DMS53 (cell line): Measurements from ENCODE around the gene AKAIN1.

ENCODE experiments used
- DNase-seq: peaks from one replicate; lab custom pipeline; 2025; lab: John Stamatoyannopoulos, UW

AKAIN1 gene, protein sequence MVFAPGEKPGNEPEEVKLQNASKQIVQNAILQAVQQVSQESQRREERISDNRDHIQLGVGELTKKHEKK

DNA sequence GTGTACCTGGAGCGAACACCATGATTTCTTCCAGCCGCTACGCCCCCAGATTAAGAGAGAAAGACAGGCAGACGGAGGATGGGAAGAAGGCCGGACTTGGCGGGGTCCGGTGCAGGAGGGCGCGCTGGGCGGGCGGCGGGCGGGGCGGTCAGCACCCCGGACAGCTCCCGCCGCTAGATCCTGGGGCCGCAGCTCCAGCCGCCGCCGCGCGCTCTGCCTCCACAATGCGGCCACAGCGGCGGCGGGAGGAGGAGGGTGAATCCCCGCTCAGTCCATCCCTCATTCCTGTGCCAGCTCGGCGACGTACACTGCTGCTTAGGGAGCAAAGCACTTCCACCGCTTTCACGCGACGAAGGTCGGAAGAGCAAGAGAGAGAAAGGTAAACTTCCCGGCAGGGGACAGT lies at the start of gene AKAIN1:
AKAIN1 (minus strand) TSS at position 226 of the 403 bp plus-strand sequence; CDS start at position 22, 204 bp downstream.
- DNase-seq = peak; percentile 91

DNA sequence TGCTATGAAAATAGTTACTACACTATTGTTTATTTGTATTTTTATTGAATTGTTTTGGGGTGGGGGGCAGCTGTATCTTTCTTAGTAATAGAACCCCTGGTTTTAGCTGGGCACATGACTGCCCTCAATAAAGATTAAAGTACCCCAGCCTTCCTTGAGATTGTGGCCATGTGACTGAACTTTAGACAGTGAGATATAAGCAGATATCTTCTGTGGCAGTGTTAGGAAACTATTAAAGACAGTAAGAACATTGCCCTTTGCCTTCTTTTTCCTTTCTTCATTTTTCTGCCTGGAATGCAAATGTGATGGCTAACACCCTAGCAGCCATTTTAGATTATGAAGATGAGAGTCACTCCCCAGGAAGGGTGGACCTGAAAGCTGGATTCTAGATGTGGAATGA lies 47.9 kb upstream of the AKAIN1 start:
- DNase-seq = no peak

DNA sequence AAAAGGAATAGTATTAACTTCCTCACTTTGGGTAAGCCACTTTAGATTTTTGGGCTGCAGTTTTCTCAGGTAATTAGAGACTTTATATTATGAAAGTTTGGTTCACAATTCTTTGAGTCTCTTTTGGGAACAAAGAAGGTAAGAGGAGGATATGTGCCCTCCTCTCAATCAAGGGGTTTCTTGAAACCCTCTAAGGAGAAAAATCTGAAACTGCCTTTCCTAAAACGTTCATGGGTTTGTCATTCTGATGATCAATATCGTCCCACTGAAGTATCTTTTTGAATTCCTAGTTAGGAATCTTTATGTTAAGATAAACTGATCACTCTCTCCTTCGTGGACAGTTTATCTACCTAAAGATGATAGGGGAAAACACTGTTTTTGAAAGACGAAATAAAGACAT lies 42.4 kb upstream of the AKAIN1 start:
- no peak for DNase-seq

DNA sequence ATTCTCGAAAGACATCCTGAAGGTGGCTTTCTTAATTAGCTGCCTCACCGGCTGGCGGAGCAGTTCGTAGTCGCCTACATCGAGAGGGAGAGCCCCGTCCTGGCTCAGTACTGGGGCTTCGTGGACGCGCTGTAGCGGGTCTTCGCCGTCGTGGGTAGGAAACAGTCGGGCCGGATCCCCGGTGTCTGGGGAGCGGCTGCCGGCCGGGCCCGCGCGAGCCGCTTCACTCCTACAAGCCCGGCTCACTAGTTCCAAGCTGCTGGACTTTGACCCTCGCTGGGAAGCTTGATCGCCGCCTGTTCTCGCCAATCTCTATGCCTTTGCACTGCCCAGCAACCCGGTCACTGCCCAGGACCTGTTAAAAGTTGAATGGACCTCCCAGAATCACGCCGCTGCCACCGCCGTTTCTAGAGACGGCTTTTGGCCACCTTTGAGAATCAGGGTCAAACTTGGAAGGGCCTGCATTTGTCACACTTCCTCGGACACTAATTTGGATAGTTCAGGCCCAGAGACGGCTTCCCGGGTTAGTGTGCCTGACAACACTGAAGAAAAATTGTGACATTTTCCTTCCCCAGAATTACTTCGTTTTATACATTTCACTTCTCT lies 41.4 kb upstream of the AKAIN1 start:
- DNase-seq = peak; percentile 87

DNA sequence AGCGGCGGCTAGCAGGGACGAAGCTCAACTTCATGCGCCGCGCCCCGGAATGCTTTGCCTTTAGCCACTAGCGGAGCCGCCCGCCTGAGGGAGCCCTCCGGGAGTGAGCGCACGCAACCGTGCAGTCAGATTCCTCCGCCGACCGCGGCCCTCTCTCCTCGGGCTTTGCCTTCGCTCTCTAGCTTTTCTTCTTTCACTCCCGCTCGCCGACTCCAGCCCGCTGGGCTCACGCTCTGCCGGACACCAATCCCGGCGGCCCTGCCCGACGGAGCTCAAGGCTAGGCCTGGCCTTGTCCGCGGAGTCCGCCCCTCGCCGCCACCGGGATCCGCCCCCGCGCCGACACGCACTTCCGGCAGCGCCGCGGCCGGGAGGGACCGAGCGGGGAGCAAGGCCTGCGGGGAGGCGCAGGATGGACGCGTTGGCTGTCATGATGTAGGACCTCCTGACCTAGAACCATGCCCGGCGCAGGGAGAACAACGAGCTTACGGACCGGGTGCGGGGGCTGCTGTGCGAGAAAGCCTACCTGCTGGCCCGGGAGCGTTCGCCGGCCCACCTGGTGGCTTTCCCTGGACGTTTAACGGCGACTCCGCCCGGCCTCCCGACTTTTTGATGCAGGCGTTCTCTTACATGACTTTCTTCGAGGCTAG lies 40.8 kb upstream of the AKAIN1 start:
- peak; percentile 100 for DNase-seq

DNA sequence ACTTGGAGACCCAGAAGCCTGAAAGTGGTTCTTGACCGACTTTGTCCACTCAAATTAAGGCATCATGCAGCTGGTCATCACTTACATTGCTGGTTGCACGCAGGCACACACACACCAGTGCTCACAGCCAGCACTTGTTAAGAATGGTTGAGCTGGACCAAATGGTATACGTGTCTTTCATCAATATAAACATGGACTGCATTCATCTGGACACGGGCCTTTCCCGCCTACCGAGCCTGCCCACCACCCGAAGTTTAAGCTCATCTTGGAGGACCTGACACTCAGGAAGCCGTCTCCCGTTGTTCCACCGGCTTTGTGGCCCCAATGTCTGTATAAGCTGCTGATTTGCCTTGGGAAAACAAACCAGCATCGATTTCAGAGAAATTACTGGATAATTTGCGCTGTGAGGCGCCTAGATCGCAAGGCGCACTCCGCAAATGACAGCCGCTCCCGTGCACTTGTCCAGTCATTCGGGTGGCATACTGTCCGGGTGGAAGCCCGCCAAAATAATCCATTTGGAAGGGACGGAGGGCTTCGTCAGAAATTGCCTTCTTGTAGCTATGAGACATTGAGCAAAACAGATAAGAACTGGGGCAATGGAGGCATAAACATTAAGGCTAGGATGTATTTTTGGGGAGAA lies 40.1 kb upstream of the AKAIN1 start:
- DNase-seq = peak; percentile 92

DNA sequence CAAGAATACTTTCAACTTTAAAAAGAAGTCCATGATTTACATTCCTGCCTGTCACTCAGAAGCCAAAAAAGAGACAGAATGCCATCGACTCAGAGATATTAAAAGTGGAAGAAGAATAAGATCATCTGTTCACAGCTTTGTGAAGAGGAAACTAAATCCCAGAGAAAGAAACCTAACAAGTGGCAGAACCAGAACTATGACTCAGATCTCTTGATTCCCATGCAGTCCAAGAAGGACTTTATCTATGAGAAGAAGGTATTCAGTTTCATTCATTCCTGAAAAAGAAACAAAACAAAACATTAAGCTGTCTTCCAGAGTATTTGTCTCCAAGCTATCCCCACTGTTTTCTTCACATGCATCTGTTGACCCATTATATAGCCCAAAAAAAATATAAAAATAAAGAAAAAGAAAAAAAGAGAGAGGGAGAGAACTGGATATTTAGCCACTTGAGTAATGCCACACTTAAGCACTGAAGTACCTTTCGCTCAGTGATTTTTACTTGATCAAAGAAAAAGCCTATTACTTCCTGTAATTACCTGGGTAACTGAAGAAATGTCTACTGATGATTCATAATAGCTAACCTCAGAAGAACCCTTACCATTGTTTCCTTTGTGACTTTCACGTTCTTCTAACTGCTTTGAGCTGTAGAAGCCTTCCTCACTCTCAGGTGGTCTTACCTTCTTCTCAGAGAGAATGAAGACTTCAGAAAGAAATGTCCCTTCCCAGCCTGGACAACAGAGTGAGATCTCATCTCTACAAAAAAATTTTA lies 17.7 kb upstream of the AKAIN1 start:
- peak; percentile 59 for DNase-seq

DNA sequence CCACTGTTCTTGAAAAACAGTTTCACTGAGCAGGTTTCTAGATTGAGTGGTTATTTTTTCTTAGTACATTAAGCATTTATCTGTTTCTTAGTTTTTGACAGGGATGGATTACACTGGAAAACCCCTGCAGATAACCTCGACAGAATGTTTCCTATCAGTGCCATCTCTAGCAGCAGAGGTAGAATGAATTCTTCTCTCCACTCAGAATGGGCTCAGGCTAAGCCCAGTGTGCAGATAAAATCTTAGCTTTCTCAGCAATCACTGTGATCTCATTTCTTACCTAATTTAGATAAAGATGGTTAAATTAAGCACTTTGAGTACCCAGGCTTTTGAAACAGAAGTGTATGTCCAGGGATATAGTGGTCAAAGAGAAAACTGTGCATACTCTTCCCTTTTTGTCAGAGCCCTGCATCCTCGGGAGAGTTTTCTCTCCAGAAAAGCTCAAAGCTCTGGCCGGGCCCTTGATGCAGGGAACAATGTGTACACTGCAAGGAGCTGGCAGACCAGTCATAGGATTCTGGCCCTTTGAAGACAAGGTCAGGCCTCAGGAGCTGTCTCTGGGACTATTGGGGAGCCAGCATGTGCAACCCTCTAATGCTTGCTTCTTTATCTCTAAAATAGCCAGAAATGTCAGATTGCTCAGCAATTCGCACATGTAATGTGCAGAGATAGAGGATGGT lies 10.6 kb upstream of the AKAIN1 start:
- no peak for DNase-seq

DNA sequence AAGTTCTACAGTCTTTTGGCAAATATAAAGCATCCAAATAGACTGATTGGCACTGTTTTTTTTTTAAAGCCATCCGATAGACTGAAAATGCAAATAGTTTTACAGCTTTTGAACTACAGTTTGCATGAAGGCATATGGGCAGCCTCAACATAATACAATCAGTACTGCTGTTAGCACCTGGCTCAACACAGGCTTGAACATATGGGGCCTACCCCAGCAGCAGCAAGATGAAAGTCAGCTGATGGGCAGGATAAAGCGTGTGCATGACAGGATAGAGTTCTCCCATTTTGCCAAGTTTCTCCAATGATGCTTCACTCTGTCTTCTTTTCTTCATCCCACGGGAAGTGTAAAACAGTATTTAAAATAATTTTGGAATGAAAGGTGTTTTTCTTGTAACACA lies 1.3 kb upstream of the AKAIN1 start:
- no peak for DNase-seq

DNA sequence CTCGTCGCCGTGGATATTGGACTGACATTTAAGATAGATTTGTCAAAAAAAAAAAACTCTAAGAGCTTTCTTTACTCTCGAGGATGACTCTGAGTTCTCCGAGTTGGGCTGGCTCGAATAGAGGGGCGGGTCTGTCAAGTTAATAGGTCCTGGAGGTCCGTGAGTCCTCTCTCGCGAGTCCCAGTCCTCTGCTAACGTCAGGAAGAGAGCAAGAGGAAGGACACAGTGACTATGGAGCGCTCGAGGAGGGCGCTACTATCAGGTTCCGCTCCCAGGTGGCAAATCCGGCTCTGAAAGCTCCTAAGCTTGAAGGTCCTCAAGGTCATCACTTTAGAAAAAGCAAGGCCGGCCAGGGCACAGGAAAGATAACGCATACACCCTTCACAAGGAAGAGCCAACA lies 404 bp upstream of the AKAIN1 start:
- DNase-seq = peak; percentile 80

DNA sequence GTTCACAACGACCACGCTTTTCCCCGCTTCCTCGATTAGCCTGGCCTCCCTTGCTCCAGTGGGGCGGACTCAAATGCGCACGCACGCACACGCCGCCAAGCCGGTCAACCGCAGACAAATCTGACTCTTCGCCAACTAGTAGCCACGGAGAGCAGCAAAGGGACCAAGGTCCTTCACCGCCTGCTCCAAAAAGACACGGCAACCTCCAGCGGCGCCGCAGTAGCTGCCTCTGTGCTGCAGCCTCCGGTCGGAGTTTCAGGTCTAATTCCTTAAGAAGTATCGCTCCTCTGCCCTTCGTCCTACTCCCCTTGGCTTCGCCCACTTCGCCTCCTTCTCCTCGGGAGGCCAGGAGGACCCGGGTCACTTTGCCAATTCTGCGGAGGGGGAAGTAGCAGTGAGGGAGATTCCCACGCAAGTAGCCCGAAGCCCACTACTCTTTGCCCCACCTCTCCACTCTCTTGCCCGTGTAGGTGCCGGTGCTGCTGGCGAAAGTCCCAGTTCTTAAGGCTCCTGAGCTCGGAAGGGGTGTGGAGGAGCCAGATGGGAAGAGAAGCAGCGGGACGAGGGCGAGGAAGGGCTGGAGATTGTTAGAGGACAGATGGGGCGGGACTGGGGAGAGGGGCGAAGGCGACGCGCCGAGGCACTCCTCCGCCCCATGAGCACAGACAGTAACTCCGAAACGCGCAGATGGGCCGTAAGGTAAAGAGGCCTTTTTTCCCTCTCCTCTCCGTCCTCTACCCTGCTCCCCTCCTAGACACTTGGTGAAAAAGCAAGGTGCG lies 615 bp downstream of the AKAIN1 start:
- DNase-seq = peak; percentile 89

DNA sequence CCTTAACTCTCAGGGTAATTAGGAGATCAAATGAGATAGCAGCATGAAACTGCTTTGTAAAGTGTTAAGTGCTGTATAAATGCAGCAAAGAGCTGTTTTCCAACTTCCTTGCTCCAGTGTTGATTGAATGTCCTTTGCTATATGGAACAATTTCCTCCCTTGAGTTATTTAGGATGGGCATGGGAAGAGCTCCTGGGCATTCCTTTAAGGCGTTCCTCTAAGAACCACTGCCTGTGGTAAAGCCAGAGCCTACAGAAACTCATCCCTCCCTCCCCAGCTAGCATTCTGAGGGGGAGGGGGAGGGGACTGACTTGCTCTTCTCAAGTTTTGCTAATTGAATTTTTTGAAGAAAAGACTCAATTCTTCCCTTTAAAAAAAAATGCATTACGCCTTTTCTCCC lies 1.4 kb downstream of the AKAIN1 start:
- DNase-seq = peak; percentile 29

DNA sequence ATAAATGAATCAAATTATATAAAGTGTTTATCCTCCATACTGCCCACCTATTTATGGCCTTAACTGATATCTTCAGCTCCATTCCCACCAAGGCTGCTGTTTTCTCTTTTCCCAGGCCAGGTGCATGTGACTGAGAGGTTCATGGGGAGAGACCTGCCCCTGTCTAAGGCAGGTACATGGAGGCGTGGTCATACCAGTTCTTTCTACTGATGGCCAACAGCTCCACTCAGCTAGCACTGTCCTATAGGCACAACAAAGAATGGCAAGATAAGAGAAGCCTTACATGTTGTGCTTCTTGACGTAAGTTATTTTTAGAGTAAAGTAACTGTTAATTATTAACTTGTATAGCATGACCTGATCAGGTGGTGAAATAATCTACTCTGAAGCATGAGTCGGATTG lies 16.8 kb downstream of the AKAIN1 start:
- DNase-seq = peak; percentile 96

DNA sequence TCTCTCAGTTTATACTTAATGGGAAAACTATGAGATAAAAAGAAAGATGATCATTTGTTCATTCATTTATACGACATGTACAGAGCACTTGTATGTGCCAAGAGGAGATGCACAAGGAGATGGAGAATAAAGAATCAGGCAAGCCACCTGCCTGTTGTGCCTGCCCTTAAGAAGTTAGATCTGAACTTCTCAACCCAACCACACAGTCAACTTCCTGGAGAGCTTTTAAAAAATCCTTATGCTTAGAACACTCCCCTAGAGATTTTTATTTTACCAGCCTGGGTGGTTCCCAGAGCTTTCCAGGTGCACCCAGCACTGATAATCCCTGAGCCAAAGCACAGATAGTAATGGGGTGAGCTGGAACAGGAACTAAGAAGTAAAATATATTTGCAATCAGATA lies 18.5 kb downstream of the AKAIN1 start:
- DNase-seq = no peak

DNA sequence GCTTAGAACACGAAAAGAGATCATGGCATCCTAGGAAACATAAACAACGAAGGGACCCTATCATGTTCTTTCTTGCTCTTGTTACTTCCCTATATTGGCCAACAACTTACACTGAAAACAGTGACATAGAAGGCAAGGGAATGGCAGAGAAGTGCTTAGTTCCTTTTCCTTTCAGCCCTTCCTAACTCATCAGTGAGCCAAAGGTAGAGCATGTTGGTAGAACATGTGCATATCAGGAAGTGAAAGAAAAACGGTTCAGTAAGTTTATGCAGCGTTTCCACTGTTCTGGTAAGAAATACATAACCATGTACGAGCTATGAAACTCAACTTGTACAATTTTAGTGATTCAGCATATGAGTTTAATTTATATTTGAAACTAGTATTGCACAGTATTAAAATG lies 21.7 kb downstream of the AKAIN1 start:
- DNase-seq = no peak

DNA sequence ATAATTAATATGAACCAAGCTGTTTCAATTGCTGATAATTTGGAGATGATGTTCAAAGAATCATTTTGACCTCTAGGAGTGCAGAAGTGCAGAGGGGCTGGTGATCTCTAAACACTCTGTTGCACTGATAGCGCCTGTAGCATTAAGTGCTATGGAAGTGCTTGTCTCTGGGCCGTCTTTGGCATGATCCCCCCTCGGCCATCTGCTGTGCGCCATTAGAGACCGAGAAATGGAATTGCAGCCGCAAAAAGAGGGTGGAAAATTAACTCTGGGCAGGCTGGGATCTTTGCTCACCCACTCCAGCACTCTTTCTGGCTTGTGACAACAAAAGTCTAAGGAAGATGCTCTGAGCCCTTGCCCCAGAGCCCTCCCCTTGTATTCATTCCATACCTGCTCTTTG lies 23.4 kb downstream of the AKAIN1 start:
- DNase-seq = no peak

DNA sequence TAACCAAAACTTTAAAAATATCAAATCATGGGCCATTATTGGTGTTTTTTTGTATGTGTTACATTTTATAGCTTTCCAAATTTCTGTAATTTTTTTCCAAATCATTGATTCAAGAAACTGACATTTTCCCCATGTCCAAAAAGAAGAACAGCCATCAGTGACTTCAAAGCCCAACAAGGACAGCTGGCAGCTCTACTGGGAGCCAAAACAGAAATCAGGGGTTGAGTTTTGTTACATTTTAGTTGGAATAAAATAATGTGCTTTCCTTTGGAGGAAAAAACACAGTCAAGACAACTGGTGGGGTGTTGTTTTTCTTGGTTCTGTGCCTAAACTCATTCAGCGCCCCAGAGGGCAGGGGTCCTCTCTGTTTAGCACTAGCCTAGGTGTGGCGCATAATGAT lies 23.8 kb downstream of the AKAIN1 start:
- DNase-seq = no peak

DNA sequence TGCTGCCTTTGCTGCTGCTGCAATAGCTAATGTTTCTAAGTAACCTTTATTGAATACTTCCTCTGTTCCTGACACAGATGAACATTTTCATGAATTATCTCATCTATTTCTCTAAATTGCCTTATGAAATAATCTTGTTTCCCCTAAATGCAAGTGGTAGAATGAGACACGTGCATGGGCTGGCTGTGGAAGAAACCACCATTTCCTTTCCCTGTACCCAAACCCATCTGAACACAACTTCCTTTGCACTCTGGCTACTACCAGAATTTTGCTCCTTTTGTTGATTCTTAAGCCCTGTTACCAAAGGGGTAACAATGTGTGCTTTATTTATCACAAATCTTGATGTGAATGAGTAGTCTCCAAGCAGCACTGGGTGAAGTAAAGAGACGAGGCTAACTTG lies 29.2 kb downstream of the AKAIN1 start:
- no peak for DNase-seq

DNA sequence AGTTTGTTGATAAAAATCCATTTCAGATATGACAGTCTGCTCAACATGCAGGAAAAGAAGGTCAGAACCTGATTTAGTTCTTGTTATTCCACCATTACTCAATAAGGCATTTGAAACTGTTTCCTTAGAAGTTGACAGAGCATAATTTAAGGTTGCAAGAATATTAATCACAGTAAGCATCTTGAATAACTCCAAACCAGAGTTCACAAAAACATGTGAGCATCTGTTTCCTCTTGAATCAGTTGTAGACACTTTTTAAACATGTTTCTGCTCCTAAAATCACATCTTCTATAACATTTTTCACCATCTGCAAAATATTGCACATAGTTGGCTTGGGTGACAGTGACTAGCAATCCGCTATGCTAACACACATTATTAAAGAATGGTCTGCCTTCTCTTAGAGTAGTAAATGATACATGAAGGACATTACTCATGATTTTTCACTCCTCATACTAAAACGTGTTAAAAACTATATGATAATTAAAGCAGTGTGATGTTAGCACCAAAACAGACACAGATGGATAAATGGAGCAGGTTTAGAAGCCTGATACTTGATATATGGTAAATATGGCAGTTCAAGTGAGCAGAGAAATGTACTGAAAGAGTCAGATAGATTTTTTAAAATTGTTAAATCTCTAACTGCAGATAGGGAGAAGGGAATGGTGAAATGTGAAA lies 30.3 kb downstream of the AKAIN1 start:
- no peak for DNase-seq

DNA sequence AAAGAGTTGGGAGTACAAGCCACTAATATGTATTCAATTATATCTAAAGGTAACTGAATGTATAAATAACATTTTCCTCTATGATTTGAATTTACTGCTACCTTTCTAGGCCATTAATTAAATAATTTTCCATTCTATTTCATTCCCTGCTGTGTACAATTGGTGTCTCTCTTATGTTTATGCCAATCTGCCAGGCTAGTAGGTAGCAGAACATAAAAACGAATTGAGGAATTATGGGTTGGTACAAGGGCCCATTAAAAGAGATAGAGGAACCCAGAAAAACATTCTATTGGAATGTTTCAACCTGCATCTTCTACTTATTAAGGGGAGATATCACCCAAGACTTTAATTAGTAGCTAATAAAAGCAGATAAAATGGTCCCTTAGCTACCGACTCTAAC lies 32.2 kb downstream of the AKAIN1 start:
- DNase-seq = no peak

DNA sequence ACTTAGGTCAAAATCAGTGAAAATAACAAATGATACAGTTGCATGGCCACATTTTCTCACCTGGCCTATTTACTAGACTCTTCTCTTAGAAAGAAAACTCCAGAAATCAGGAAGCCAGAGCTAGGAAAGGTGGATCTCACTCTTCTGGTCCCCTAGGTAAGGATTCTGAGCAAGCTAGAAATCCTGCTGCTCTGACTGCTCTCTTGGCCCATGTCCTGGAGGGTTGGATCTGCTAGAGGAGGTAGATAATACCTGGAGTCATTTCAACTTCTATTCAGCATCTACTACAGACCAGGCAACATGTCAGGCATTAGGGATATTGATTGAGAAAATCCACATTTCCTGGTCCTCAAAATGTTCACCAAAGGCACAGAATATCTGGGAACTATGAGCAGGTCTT lies 34.9 kb downstream of the AKAIN1 start:
- no peak for DNase-seq
